GM21737 (cell line): ENCODE results near the gene PTGES2.

ENCODE experiments used
- ATAC-seq: cut with Tn5 transposase; IDR thresholded peaks from one replicate; pipeline ENCODE4 v1.9.1; 2021; ENCODE audit warnings: mild to moderate bottlenecking, moderate library complexity; ENCODE audit not compliant: unreplicated experiment

PTGES2 gene

DNA sequence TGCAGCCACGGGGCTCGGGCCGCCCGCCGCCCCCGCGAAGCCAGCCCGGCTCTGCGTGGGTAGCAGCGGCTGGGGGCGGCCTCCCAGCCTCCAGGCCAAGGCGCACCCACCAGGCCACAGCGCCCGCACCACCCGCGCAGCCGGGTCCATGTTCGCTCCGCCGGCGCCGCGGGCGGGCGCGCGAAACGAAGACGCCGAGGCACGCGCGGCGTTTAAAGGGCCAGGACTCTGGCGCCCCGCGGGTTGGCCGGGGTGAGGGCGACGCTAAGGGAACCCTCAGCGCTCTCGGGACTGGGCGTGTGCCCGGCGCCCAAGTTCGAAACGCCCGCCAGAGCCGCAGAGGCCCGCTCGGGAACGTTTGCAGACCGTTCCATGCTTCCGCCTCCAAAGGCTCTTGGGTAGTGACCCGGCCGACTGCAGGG lies at the start of gene PTGES2:
TSS of gene PTGES2 (minus strand) at position 162 of the 422 bp plus-strand sequence. CDS start at position 150, 12 bp downstream.
- ATAC-seq: peak; percentile 68

DNA sequence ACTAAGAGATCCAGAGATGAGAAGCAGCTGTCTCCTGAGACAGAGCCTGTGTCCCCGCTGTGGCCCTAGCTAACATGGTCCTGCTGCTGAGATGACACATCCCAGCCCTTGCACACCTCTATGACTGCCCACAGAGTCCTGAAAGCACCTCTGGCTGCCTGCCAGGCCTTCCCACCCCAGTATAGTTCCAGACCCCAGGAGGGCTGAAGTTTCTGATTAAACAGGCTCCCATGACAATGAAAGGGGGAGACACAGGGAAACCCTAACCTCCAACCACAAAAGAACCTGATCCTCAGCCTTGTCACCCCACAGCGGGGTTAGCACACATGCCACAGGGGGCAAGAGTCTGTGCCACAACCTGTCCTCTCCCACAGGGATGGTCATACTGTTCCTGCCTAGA lies 48.2 kb upstream of the PTGES2 start:
- no peak for ATAC-seq

DNA sequence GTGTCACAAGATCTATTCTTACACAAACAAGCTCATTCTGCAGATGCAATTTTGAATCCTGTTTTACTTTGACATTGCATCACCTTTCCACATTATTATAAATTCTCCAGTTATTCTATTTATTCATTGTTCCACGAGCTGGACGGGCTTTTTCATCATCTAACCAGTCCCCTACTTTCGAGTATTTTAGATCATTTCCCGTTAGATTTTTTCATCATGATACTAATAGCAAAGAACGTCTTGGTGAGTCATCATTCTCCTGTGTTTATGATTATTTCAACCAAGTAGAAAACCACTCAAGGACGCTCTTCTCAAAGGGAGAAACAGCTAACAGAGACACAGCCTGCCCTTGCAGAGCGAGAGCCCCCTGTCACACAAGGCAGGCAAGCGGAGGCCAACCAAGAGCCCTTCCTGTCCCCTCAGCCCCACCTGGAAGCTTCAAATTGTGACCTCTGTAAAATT lies 47.6 kb upstream of the PTGES2 start:
- ATAC-seq: no peak

DNA sequence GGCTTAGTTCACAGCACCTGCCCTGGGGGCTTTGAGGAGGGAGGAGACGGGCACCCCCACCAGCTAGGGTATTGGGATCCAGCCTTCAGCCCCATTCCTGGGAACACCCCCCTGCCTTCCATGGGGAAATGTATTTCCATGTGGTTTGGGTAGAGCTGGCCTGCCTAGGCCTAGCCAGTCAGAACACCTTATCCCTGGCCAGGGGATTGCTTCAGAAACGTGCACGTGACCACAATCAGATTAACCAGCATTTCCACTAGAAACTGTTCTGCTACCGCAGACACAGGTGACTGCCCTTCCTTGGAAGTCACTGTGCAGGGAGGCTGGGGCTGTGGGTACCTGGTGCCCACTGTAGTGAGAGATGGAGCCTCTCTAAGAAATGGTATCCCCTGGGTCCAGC lies 46.5 kb upstream of the PTGES2 start:
- no peak for ATAC-seq

DNA sequence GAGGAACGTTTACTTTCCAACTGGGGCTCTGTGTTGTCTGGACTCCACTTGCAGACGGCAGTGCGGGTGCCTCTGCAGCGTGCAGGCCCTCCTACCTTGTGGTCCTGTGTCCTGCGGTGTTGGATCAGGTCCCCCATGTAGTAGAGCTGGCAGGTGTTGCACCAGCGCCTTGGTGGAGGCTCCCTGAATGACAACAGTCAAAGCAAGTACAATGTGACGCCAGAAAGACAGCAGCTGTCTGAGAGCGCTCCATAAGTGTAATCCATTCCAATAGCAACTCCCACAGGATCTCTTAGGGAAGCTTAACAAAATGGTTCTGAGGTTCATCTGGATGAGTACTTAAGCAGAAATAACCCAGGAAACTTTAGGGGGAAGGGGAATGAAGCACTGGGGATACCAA lies 42.4 kb upstream of the PTGES2 start:
- ATAC-seq: no peak

DNA sequence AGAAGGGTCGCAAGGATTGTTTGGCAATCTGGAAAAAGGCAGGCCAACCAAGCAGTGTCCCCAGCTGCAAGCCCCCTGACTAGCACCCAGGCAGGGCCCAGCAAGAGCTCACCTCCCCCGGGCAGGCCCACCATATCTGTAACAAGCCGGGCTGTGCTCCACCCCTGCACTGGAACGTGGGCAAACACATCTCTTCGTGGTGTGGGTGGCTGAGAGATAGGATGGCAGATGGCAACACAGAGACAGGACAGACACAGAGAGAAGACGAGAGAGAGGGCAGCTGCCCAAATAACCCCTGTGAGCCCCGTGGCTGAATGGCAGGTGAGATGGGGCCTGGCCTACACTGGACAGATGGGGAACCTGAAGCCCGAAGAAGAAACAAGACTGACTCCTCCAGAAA lies 42.0 kb upstream of the PTGES2 start:
- no peak for ATAC-seq

DNA sequence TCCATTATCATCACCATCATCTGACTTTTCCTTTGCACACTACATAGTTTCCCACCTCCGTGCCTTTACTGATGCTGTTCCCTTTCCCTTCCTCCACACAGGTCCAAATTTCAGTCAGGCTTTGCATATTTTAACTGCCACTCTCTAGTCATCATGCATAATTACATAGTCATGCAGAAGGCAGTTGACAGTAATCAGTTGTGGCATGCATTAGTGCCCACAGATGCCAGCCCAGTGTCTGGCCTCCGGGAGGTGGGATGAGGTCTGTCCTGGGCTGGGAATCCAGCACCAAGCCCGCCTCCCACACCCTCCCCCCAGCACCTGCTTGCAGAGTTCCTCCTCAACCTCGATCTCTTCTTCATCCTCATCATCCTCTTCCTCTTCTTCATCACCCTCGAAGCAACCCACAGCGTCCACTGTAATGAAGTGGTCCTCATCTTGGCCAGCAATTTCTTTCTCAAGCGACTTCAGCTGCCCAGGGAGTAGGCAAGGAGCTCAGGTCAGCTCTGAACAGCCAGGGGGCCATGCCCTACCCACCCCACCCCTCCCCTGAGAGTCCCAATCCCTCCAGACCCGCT lies 41.3 kb upstream of the PTGES2 start:
- no peak for ATAC-seq

DNA sequence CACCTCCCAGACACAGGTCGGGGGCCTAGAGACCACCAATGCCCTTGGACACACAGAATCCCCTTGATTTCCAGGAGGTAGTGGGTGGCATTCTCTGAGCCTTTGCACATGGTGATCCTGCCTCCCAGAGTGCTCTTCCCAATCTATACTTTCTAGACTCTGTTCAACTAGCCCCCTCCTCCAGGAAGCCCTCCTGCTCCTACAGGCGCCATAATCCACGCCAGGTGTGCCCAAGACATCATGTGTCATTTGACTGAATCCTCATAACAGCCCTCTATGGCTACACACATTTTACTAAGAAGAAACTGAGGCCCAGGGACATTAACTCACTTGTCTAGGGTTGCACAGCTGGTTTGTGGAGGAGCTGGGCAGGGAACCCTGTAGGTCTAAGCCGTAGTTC lies 39.7 kb upstream of the PTGES2 start:
- no peak for ATAC-seq

DNA sequence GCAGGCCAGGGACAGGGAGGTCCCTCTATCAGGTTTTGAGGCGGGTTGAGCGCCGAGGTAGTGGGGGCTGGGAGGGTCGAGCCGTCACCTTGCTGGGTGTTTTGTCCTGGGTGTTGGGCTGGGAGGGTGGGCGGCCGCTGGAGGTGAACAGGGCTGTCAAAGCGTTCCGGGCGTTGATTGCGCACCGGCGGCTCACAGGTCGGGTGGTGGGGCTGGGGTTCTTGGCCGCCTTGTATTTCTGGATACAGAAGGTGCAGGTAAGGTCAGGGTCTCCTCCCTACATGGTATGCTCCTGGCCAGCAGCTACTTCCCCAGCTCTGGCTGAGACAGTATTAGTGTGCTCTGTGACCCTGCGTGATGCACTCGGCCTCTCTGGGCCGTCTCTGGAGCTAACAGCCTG lies 38.6 kb upstream of the PTGES2 start:
- ATAC-seq: no peak

DNA sequence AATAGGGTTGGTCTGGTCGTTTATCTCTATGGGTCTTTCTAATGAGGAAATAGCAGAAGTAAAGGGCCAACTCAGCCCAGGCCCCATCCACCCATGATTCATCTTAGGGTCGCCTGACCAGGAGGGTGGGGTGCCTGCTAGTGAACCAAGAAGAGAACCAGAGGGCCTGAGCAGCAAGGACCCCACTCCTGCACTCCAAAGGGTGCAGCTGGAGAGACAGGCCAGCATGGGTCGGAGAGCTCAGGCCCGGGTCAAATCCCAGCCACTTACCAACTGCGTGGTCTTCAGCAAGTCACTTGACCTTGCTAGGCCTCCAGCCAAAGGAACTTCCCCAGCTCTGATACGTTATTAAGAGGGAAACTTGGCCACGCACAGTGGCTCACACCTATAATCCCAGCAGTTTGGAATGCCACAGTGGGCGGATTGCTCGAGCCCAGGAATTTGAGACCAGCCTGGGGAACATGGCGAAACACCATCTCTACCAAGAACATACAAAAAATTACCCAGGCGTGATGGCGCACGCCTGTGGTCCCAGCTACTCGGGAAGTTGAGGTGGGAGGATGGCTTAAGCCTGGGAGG lies 36.9 kb upstream of the PTGES2 start:
- no peak for ATAC-seq

DNA sequence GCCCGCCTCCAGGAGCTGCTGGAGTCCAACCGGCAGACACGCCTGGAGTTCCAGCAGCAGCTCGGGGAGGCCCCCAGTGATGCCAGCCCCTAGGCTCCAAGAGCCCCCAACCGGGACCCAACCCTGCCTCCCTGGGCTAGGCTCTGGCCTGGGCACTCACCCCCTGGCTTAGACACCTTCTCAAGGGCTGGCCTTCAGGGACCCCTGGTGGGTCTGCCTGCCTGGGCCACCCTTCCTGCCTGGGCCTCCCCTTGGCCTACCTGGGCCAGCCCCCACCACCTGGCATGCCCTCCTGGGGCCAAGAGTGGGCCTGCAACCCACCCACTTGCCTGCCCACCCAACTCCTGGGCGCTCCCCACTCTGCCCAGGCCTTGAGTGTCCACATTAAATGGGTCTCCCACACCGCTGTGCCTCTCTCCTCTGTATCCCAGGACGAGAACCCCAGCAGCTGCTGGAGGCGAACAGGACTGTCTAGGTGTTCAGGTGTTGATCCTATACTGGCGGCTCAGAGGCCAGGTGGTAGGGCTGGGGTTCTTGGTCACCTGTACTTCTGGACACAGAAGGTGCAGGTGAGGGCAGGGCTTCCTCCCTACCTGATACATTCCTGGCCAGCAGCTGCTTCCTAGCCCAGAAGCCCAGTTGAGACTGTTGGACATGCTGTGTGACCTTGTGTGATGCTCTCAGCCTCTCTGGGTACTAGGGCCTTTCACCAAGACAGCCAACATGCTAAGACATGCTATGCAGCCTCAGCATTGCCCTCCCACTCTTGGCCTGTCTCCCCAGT lies 36.2 kb upstream of the PTGES2 start:
- no peak for ATAC-seq

DNA sequence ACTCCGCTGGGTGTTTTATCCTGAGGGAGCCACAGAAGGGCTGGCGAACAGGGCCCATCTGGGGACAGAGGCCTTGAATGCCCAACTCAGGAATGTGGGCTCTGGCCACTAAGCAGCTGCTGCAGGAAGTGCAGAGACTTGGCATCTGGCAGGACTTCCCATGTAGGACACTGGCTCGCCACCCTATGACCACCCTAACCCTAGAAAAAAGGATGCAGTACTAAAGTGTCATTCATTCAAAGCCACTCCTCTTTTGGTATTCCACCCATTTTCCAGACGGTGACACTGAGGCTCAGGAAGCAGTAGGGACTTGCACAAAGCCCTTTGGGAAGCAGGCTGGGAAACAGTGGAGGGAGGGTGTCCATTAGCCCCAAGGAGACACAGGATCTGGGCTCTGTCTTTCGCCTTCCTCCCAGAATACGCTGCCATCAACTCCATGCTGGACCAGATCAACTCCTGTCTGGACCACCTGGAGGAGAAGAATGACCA lies 35.5 kb upstream of the PTGES2 start:
- no peak for ATAC-seq

DNA sequence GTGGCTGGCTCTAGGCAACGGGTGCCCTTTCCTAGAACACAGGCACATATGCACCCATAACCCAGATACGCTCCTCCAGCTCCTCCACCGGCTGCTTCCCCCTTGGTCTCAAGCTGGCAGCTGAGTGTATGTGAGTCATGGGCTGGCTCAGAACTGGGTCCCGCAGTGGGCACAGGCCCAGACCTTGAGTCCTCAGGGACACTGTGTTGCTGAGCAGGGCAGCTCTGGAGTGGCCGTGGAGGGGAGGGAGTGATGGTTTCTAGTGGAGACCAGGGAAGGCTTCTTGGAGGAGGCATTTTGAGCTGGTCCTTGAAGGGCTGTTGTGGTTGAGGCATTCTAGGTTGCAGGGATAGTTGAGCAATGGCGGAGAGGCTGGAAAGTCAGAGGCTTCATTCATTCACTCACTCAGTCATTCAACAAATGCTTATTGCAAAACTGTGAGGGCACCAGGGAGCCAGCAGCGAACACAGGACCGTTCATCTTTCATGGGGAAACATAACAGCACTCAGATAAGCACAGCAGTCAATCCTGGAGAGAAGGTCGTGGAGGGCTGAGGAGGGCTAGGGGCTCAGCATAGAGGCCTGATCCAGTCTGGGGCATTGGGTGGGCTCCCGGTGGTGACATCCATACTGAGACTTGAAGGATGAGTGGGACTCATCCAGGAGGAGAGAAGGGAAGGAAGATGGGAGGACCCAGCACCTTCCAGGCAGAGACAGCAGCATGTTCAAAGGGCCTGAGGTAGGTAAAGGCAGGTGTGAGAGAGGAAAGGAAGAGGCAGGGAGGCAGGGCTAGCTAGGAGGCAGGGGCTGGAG lies 34.9 kb upstream of the PTGES2 start:
- no peak for ATAC-seq

DNA sequence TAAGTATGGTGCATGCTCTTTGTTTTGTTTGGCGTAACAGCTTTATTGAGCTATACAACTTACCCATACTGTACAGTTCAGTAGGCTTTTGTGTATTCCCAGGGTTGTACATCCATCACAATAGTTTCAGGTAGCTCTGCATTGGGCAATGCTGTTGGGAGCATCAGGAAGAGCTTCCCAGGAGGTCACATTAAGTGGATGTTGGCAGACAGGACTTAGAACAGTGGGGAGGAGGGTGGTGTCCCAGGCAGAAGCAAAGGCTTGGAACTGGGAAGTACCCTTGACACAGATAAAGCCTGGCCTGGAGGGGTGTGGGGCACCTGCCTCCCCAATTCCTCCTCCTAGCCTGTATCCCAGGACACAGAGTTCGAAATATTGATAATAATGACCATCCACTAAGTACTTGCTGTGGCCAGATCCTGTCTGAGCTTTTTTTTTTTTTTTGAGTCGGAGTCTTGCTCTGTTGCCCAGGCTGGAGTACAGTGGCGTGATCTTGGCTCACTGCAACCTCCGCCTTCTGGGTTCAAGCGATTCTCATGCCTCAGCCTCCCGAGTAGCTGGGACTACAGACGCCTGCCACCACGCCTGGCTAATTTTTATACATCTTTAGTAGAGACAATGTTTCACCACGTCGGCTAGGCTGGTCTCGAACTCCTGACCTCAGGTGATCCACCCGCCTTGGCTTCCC lies 33.8 kb upstream of the PTGES2 start:
- ATAC-seq: no peak

DNA sequence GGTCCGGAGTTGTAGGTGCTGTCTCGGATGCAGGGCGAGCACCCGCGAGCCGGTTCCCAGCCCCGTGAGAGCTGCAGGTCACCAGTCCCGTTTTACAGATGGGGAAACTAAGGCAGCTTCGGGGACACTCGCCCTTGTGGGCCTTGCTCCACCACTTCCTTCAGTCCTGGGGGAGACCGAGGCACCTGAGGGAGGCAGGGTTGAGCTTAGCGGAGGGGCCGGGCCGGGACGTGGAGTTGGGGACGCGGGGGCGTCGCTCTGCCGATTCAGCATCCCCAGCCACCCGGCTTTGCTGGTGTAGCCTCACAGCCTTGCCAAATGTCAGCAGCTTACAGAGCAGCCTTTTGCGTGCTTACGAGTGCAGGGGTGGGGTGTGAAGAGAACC lies 33.1 kb upstream of the PTGES2 start:
- ATAC-seq: peak; percentile 3

DNA sequence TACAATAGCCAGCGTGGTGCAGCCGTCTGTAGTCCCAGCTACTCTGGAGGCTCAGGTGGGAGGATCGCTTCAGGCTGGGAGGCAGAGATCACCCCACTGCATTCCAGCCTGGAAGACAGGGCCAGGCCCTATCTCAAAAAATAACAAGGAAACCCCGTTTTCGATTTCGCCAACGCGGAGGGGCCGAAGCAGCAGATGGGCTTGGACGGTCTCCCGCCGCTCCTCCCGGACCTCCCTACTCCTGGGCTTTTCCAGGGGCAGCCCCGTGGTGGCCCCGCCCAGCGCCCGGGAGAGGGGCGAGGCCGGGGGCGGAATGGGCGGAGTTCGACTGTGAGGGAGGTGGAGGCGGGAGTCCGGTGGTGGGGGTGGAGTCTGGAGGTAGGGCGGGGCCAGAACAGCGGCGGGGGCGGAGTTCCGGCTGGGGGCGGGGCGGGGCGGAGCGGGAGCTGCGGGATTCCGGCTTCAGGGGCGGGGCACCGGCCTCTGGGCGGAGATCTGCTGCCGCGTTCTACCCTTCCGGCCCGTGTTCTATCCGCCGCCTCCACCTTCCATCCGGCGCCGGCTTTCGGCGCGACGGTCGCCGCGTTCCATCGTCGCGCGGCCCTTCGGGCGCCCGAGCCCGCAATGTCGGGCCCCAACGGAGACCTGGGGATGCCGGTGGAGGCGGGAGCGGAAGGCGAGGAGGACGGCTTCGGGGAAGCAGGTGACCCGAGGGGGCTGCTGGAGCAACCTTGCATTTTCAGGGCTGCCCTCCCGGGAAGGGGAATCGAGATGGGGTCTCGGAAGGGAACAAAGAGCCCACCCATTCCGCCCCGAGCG lies 32.5 kb upstream of the PTGES2 start, which contains the start of gene BBLN:
TSS of gene BBLN (plus strand) at position 482 of the 819 bp plus-strand sequence. CDS start at position 625, 143 bp downstream.
- peak; percentile 70 for ATAC-seq

DNA sequence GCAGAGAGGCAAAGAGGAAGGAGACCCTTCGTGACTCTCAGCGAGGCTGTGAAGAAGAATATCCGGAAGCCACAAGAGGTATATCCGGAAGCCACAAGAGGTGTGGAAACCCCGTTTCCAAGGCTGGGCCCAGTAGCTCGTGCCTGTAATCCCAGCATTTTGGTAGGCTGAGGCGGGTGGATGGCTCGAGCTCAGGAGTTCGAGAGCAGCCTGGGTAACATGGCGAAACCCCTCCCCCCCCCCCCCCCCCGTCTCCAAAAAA lies 31.9 kb upstream of the PTGES2 start:
- no peak for ATAC-seq

DNA sequence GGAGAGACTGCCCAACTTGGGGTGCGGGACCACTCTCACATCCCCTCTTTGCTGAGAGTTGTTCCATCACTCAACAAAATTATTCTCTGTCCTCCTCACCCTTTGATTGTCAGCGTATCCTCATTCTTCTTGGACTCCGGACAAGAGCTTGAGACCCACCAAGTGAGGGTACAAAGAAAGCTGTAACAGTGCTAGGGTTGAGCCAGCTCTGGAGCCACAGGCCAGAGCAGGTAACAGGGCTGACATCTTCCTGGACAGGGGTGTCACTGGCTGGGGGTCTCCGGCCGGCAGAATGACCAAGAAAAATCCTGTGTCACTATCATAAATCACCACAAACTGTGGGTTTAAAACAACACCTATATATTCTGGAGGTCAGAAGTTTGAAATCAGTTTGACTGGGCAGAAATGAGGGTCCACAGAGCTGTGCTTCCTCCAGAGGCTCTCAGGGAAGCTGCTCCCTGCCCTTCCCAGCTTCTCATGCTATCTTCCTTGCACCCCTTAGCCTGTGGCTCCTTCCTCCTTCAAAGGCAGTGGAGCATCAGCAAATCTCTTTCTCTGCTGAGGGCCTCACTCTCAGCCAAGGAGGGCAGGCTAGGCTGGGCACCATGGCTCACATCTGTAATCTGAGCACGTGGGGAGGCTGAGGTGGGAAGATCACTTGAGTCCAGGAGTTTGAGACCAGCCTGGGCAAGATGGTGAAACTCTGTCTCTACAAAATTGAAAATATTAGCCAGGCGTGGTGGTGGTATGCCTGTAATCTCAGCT lies 28.4 kb upstream of the PTGES2 start:
- ATAC-seq: no peak
